Osteoblast (primary cell): ENCODE measurements around the gene ERICH6B. TPM values are rescaled to one million over a fixed set of nuclear protein-coding genes. Genes with fewer than 3 reads are reported as not detected.

Experiments
- DNase-seq: peaks from one replicate; pipeline ENCODE4 v3.0.0; 2011; ENCODE audit warnings: low spot score, mixed read lengths; ENCODE audit not compliant: insufficient read length; ENCODE audit errors: missing footprints
- H2AFZ ChIP-seq: 2 replicates; pipeline ENCODE4 v1.6.0; 2011; ENCODE audit warnings: mild to moderate bottlenecking, low read length
- H3K27ac ChIP-seq: 2 replicates; pipeline ENCODE4 v1.5.1; 2011; ENCODE audit warnings: mild to moderate bottlenecking, low read depth, low read length, moderate library complexity
- H3K27me3 ChIP-seq: 2 replicates; pipeline ENCODE4 v1.6.0; 2012; ENCODE audit warnings: mild to moderate bottlenecking, control low read depth, inconsistent platforms, low read length, moderate library complexity; ENCODE audit not compliant: insufficient read depth
- H3K36me3 ChIP-seq: 2 replicates; pipeline ENCODE4 v1.5.1; 2011; ENCODE audit warnings: mild to moderate bottlenecking, low read length, control low read depth, moderate library complexity; ENCODE audit not compliant: insufficient read depth
- H3K4me1 ChIP-seq: 2 replicates; pipeline ENCODE4 v1.5.1; 2011; ENCODE audit warnings: mild to moderate bottlenecking, low read length, control low read depth, moderate library complexity; ENCODE audit not compliant: insufficient read depth
- H3K4me2 ChIP-seq: 2 replicates; pipeline ENCODE4 v1.6.0; 2011; ENCODE audit warnings: mild to moderate bottlenecking, low read length; ENCODE audit not compliant: insufficient read depth
- H3K4me3 ChIP-seq: fragments of 200-600 bp; sonication (generic); 3 replicates; pipeline ENCODE4 v1.5.1; 2012; ENCODE audit warnings: mild to moderate bottlenecking, low read length, inconsistent platforms; ENCODE audit not compliant: insufficient read depth
- H3K79me2 ChIP-seq: 2 replicates; pipeline ENCODE4 v1.6.0; 2012; ENCODE audit warnings: mild to moderate bottlenecking, low read length, control low read depth, inconsistent platforms; ENCODE audit not compliant: insufficient read depth
- H3K9me3 ChIP-seq: 2 replicates; pipeline ENCODE4 v1.5.1; 2011; ENCODE audit warnings: low read depth, low read length, control low read depth
- H4K20me1 ChIP-seq: 2 replicates; pipeline ENCODE4 v1.6.0; 2012; ENCODE audit warnings: mild to moderate bottlenecking, low read length, control low read depth; ENCODE audit not compliant: insufficient read depth
- total RNA-seq: library from RNA; depleted of rRNA; stranded (reverse); fragments of >200 nt; gene quantifications from 2 replicates; pipeline ENCODE4 v1.2.3, GENCODE V29; 2012
- TF ChIP-seq, protein P1 (sequence below): IDR thresholded peaks from 2 replicates; pipeline ENCODE4 v1.5.1; 2011; ENCODE audit warnings: mild to moderate bottlenecking, low read depth, low read length, moderate library complexity; ENCODE audit errors: extremely low read depth

The ERICH6B gene
- total RNA-seq, 1 donor: not detected

DNA sequence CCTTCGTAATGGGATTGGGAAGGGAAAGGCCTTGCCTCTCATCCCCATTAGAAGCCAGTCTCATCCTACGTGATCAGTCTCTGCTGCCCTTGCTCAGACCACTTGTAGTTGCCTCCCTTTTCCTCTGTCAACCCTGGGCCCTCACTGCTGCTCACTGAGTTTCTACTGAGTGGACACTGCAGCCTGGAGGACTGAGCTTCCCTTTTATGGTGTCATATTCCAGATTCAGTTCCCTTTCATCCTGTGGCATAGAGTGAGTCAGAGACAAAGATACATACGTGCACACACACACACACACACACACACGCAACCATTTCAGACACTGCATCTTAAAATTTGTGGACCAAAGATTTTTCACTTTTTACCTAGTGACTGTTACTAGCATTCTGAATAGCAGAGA, 94.2 kb downstream of the ERICH6B start:
- H3K4me2 ChIP-seq: no peak overlapping the region
- peaks cover 50% of the 10 kb centered on the region for H3K36me3 ChIP-seq
- H3K27ac ChIP-seq: no peak overlapping the region
- H3K9me3 ChIP-seq: no peaks in the 10 kb centered on the region
- no peak overlapping the region for H3K4me3 ChIP-seq
- H4K20me1 ChIP-seq: peaks cover 8% of the 10 kb centered on the region
- H3K79me2 ChIP-seq: peaks cover 9% of the 10 kb centered on the region
- TF ChIP-seq, protein P1, sequence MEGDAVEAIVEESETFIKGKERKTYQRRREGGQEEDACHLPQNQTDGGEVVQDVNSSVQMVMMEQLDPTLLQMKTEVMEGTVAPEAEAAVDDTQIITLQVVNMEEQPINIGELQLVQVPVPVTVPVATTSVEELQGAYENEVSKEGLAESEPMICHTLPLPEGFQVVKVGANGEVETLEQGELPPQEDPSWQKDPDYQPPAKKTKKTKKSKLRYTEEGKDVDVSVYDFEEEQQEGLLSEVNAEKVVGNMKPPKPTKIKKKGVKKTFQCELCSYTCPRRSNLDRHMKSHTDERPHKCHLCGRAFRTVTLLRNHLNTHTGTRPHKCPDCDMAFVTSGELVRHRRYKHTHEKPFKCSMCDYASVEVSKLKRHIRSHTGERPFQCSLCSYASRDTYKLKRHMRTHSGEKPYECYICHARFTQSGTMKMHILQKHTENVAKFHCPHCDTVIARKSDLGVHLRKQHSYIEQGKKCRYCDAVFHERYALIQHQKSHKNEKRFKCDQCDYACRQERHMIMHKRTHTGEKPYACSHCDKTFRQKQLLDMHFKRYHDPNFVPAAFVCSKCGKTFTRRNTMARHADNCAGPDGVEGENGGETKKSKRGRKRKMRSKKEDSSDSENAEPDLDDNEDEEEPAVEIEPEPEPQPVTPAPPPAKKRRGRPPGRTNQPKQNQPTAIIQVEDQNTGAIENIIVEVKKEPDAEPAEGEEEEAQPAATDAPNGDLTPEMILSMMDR: no peak
- H3K4me1 ChIP-seq: no peaks in the 10 kb centered on the region
- DNase-seq: no peak
- H2AFZ ChIP-seq: no peak overlapping the region
- H3K27me3 ChIP-seq: no peaks in the 10 kb centered on the region

DNA sequence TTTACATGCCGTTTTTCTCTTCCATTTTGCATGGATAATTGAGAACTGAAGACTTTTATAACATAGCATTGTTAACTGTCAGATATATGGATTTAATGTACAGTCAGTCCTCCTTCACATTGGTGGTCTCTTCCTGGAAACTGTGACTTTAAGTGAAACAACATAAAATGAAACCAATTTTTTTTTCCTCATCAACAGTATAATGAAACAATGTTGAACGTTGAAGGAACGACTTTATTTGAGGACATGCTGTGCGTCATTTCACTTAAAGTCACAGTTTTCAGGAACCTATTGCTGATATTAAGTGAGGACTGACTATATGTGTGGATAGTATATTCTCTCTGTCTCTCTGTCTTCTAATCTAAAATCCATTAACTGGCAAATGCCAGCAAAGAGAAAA, 96.0 kb downstream of the ERICH6B start:
- Histone ChIP-seq H4K20me1 (peaks cover 8% of the 10 kb centered on the region), H3K4me2 (no peak overlapping the region), H3K27ac (no peak overlapping the region), H3K79me2 (peaks cover 9% of the 10 kb centered on the region), H3K36me3 (peaks cover 65% of the 10 kb centered on the region), H3K27me3 (no peaks in the 10 kb centered on the region), H2AFZ (no peak overlapping the region), H3K4me1 (no peaks in the 10 kb centered on the region), H3K9me3 (no peaks in the 10 kb centered on the region), H3K4me3 (no peak overlapping the region)
- TF ChIP-seq, protein P1: no peak
- DNase-seq: no peak

DNA sequence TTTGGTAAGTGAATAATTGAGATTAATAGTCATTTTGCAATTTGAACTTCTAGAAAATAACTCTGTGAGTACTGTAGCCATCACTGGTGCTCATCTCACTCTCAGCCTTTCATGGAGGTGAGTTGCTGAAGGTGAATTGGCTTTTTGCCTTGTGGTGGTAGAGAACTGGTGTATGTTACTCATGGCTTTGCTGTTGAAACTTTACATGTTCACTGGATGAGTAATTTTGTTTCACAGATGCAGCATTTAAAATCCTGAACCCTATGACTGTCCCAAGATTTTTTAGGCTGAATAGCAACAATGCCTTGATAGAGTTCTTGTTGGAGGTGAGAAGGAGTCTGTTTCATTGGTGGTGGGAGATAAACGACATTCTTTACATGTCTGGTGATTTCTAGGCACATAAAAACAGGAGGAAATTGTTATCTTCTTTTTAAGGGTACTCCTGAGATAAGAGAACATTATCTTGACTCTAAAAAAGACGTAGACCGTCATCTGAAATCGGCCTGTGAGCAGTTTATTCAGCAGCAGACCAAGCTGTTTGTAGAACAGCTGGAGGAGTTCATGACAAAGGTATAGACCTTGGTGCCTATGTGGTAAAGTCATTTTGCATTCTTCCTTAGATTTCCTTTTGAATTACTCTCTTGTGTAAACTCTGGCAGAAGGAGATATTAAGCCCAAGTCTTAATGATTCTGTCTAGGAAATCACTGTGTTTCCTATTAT, 96.9 kb downstream of the ERICH6B start:
- peaks cover 9% of the 10 kb centered on the region for H3K79me2 ChIP-seq
- H3K27me3 ChIP-seq: no peaks in the 10 kb centered on the region
- DNase-seq: no peak
- H2AFZ ChIP-seq: no peak overlapping the region
- no peak overlapping the region for H3K4me2 ChIP-seq
- TF ChIP-seq, protein P1: no peak
- H3K36me3 ChIP-seq: peaks cover 59% of the 10 kb centered on the region
- H3K4me1 ChIP-seq: no peaks in the 10 kb centered on the region
- peaks cover 8% of the 10 kb centered on the region for H4K20me1 ChIP-seq
- H3K4me3 ChIP-seq: no peak overlapping the region
- H3K27ac ChIP-seq: peak overlapping the region; percentile 5
- H3K9me3 ChIP-seq: no peaks in the 10 kb centered on the region

DNA sequence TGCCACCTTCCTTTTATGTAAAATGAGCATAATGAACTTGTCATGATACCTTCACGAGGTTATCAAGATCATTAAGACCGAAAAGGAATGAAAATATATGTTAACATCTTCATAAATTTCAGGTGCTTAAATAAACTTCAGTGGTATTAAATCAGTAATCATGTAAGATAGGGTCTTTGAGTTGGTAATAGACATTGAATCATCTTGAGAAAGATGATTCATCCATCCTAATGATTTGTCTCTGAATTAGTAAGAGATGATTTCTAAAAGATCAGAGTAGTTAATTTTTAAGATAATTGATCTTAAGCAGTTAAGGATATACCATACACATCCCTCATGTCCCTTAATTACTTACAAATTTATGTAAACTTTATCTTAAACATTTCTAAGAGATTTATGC, 98.8 kb downstream of the ERICH6B start:
- H3K79me2 ChIP-seq: peaks cover 4% of the 10 kb centered on the region
- H3K9me3 ChIP-seq: no peaks in the 10 kb centered on the region
- H4K20me1 ChIP-seq: peaks cover 8% of the 10 kb centered on the region
- no peak for DNase-seq
- H3K4me1 ChIP-seq: no peaks in the 10 kb centered on the region
- no peak overlapping the region for H2AFZ ChIP-seq
- no peaks in the 10 kb centered on the region for H3K27me3 ChIP-seq
- H3K4me2 ChIP-seq: no peak overlapping the region
- TF ChIP-seq, protein P1: no peak
- H3K27ac ChIP-seq: no peak overlapping the region
- H3K36me3 ChIP-seq: peaks cover 65% of the 10 kb centered on the region
- H3K4me3 ChIP-seq: no peak overlapping the region
